ENCODE results near the gene SRR.

SRR gene

DNA sequence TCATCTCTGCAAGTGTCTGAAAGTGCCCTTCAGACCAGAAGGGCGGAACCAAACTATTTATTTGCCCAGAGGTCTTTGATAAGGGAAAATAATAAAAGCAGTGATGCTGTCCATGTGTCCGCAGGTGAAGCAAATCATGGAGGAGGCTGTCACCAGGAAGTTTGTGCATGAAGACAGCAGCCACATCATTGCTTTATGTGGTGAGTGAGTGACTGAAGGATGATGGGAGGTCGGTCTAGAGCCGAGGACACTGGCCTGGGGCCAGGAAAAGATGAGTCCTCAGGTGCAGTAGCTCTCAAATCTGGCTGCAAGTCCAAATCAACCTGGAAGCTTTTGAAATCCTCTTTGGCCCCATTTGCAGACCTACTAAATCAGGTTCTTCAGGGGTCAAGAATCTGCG is 39.7 kb downstream of the SRR start:
- no peak overlapping the region for H3K4me3 ChIP-seq (replicated peaks in 1 of 2; ENCODE audit: low read depth in 2 of 2, low read length in 2 of 2)
- DNase-seq (ENCODE audit: low read depth in 2 of 2) = no peak
- TF ChIP-seq, protein P1, sequence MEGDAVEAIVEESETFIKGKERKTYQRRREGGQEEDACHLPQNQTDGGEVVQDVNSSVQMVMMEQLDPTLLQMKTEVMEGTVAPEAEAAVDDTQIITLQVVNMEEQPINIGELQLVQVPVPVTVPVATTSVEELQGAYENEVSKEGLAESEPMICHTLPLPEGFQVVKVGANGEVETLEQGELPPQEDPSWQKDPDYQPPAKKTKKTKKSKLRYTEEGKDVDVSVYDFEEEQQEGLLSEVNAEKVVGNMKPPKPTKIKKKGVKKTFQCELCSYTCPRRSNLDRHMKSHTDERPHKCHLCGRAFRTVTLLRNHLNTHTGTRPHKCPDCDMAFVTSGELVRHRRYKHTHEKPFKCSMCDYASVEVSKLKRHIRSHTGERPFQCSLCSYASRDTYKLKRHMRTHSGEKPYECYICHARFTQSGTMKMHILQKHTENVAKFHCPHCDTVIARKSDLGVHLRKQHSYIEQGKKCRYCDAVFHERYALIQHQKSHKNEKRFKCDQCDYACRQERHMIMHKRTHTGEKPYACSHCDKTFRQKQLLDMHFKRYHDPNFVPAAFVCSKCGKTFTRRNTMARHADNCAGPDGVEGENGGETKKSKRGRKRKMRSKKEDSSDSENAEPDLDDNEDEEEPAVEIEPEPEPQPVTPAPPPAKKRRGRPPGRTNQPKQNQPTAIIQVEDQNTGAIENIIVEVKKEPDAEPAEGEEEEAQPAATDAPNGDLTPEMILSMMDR (IDR thresholded peaks at IDR 0.05; ENCODE audit: low read depth, low read length) = no peak

DNA sequence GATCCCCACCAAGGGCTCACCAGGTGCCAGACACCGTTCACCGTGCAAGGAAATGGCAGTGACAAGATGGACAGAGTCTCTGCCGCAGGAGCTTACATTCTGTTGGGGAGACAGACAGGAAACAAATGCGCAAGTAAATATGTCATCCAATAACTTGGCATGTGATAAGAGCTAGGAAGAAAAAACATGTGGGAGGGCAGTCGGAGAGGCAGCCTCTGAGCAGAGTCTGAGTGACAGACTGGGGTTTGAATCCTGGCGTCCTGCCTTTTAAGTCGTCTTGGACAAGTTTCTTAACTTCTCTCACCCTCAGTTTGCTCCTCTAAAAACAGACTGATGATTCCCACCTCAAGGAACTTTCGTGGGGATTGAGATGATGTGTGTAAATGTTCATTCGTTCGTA is 40.8 kb downstream of the SRR start:
- peak in 1 of 2 donors; percentile 74 for DNase-seq (ENCODE audit: low read depth in 2 of 2)
- H3K4me3 ChIP-seq (replicated peaks in 1 of 2; ENCODE audit: low read depth in 2 of 2, low read length in 2 of 2) = no peak overlapping the region
- TF ChIP-seq, protein P1 (IDR thresholded peaks at IDR 0.05; ENCODE audit: low read depth, low read length) = no peak

DNA sequence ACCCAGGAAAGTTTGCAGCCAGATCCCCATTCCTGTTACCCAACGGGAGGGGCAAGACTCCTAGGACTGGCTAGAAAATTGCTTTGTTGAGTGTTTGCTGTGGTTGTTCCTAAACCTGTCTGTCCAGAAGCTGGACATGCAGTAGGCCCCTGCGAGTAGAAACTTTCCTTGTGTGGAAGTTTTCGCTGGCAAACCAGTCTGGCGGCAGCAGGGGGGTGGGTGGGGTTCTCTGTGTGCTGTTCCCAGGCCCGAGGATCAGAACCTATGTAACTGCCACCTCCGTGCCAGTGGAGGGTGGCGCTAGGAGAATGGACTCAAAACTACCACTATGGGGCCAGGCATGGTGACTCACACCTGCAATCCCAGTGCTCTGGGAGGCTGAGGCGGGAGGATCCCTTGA is 42.7 kb downstream of the SRR start:
- no peak for DNase-seq (ENCODE audit: low read depth in 2 of 2)
- TF ChIP-seq, protein P1 (IDR thresholded peaks at IDR 0.05; ENCODE audit: low read depth, low read length) = no peak

DNA sequence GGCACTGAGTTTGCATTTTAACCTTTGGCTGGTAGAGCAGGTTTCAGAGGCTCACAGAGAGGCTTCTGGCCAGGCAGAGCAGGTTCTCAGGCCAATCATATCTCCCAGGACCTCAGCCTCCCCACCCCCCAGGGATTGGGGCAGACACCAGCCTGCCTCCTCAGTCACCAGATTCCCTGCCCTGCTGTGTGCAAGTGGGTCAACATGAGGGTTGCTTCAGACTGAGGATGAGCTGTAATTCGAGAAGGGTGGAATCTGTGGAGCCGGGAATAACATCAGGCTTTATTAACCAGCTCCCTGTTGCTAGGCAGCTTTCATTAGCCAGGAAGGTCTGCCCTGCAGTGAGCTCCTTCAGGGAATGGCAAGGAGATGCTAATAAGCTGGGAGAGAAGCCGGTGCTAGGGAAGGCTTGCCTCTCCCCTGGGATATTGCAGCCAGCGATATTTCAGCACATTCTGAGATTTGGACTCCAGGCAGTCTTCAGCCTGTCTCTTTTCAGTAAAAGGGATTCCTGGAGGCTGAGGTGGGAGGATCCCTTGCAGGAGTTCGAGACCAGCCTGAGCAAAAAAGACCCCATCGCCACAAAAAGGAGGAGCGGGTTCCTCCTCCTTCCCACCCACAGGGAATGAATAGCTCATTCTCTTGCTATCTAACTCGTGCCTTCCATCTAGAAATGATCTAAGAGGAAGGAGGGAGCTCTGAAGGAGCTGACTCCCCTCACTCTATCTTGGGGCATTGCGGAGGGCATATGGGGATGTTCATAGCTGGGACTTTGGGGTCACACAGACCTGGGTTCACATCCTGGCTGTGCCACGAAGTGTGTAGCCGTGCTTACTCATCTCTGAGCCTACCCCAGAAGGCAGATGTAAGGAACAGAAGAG is 44.3 kb downstream of the SRR start:
- no peak overlapping the region for H3K4me3 ChIP-seq (replicated peaks in 1 of 2; ENCODE audit: low read depth in 2 of 2, low read length in 2 of 2)
- TF ChIP-seq, protein P1 (IDR thresholded peaks at IDR 0.05; ENCODE audit: low read depth, low read length) = no peak
- DNase-seq (ENCODE audit: low read depth in 2 of 2) = peak; percentile 47 to 75

More for the DNA sequence above, 42.7 kb downstream of the SRR start:
- no peak overlapping the region for H3K4me3 ChIP-seq (replicated peaks in 1 of 2; ENCODE audit: low read depth in 2 of 2, low read length in 2 of 2)

DNA sequence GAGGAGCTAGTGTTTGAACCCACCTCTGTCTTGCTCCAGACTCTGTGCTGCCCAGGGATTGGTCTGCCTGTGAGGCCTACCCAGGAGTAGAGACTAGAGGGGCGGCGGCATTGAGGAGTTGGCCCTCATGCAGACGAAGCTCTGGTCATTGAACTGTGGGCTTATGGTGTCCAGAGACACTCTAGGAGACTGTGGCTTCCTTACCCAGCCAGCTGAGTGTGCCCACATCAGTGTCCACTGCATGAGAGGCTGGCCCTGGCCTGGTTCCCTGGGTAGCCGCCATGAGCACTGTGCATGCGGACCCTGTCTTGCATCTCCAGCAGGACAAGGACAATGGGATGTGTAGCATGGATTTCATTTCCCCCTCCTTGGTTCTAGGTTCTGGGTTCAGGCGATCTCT is 47.5 kb downstream of the SRR start:
- H3K4me3 ChIP-seq (replicated peaks in 1 of 2; ENCODE audit: low read depth in 2 of 2, low read length in 2 of 2) = no peak overlapping the region
- DNase-seq (ENCODE audit: low read depth in 2 of 2) = no peak
- TF ChIP-seq, protein P1 (IDR thresholded peaks at IDR 0.05; ENCODE audit: low read depth, low read length) = no peak

DNA sequence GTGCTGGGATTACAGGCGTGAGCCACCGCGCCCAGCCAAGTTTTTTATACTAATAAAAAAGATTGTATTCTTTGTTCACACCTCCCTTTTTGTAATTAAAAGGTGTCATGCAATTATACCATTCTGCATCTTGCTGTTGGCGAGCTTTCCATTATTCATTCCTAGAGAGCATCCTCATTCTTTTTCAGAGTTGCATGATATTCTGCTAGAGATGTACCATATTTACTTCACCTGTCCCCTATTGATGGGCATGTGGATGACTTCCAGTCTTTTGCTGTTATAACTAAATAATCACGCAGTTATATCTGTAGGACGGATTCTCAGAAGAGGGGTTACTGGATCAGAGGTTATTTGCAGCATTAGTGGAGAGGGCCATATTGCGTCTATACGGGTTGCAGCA is 50.6 kb downstream of the SRR start:
- DNase-seq (ENCODE audit: low read depth in 2 of 2) = no peak
- TF ChIP-seq, protein P1 (IDR thresholded peaks at IDR 0.05; ENCODE audit: low read depth, low read length) = no peak

More for the DNA sequence above, 50.6 kb downstream of the SRR start:
- H3K4me3 ChIP-seq (replicated peaks in 1 of 2; ENCODE audit: low read depth in 2 of 2, low read length in 2 of 2) = no peak overlapping the region
